ENCODE results near the gene MAD1L1.

MAD1L1 gene

DNA sequence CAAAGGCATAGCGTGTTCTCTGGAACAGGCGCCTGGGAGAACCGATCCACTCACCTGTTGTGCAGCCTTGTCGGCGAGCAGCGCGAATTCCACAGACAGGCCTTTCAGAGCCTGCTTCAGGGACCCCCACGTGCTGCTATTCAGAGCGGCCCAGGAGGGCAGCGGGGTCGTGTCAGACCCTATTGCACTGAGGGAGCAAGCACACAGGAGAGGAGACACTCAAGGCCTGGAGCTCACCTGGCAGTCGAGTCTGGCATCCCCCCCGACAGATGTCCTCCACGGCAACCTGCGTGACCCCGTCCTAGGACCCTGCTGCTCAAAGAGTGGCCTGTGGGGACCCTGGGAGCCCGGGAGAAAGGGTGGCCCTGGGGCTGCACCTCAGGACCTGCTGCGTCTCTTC is 30.4 kb upstream of the MAD1L1 start:
- Histone ChIP-seq H3K36me3 (no peaks in the 10 kb centered on the region), H3K9me3 (no peaks in the 10 kb centered on the region), H3K27me3 (no peaks in the 10 kb centered on the region), H3K4me3 (ENCODE audit: low read depth in 1 of 2, low read length in 1 of 2) (no peak overlapping the region), H3K4me1 (ENCODE audit: control insufficient read depth in 1 of 2, insufficient read depth in 1 of 2, low read depth in 1 of 2, low read length in 1 of 2) (peaks cover 11 to 15% of the 10 kb centered on the region in 2 experiments), H3K27ac (no peak overlapping the region)
- TF ChIP-seq, protein P1, sequence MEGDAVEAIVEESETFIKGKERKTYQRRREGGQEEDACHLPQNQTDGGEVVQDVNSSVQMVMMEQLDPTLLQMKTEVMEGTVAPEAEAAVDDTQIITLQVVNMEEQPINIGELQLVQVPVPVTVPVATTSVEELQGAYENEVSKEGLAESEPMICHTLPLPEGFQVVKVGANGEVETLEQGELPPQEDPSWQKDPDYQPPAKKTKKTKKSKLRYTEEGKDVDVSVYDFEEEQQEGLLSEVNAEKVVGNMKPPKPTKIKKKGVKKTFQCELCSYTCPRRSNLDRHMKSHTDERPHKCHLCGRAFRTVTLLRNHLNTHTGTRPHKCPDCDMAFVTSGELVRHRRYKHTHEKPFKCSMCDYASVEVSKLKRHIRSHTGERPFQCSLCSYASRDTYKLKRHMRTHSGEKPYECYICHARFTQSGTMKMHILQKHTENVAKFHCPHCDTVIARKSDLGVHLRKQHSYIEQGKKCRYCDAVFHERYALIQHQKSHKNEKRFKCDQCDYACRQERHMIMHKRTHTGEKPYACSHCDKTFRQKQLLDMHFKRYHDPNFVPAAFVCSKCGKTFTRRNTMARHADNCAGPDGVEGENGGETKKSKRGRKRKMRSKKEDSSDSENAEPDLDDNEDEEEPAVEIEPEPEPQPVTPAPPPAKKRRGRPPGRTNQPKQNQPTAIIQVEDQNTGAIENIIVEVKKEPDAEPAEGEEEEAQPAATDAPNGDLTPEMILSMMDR (IDR thresholded peaks at IDR 0.05), result no peak

DNA sequence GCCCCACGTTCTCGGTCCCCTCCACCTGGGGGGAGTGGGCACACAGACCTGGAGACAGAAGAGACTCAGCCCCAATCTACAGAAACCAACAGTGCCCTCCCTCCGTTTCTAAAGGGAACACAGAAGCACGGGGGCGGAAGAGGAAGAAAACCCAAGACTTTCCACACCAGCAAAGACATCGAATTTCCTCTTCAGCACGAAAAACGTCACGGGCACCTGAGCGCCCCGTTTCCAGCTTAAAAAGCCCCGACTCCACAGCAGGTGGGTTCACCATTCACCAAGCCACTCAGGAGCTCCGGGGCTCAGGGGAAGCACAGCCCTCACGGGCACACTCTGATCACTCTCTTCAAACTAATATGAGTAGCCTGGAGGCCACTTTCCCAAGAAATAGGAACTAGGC is 28.9 kb upstream of the MAD1L1 start:
- TF ChIP-seq, protein P1 (IDR thresholded peaks at IDR 0.05), result no peak
- Histone ChIP-seq H3K4me1 (ENCODE audit: control insufficient read depth in 1 of 2, insufficient read depth in 1 of 2, low read depth in 1 of 2, low read length in 1 of 2) (peaks cover 11 to 15% of the 10 kb centered on the region in 2 experiments), H3K9me3 (no peaks in the 10 kb centered on the region), H3K27ac (peak overlapping the region; percentile 98), H3K27me3 (no peaks in the 10 kb centered on the region), H3K36me3 (peaks cover 5% of the 10 kb centered on the region), H3K4me3 (ENCODE audit: low read depth in 1 of 2, low read length in 1 of 2) (peak overlapping the region; percentile 64 to 71)

DNA sequence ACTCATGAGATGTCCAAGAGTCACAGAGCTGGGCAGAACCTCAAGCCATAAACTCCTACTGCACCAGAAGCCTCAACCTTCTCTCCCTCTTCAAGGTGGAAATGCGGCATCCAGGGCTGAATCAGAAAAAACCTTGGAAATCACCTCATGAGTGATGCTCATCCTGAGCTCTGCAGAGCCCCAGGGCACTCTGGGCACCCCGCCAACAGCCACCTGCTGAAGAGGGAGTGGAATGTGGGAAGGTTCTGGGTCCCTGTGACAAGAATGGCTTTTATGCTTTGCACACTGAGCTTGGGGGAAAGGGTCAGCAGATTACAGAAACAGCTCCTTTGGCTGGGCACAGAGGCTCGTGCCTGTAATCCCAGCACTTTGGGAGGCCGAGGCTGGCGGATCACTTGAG is 28.1 kb upstream of the MAD1L1 start:
- Histone ChIP-seq H3K4me1 (ENCODE audit: control insufficient read depth in 1 of 2, insufficient read depth in 1 of 2, low read depth in 1 of 2, low read length in 1 of 2) (peaks cover 11 to 15% of the 10 kb centered on the region in 2 experiments), H3K27ac (peak overlapping the region; percentile 98), H3K9me3 (no peaks in the 10 kb centered on the region), H3K36me3 (peaks cover 11% of the 10 kb centered on the region), H3K4me3 (ENCODE audit: low read depth in 1 of 2, low read length in 1 of 2) (no peak overlapping the region), H3K27me3 (no peaks in the 10 kb centered on the region)
- TF ChIP-seq, protein P1 (IDR thresholded peaks at IDR 0.05), result no peak

DNA sequence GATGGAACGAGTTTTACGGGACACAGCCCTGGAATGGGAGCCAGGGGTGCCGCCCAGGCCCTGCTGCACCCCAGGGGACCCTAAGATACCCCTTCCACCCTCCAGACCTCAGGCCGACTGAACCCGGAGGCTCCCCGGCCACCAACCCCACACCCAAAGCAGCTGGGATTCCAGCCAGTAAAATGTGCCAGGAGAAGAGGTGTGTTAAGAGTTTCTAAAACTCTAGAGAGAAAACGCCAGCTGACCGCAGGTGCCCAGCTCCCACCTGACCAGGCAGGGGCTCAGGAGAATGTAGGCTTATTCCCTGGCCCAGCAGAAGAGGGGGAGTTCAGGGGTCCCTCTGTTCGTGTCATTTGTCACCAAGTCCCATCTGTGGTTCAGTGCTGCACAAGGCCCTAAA is 26.7 kb upstream of the MAD1L1 start:
- no peak overlapping the region for H3K4me3 ChIP-seq (ENCODE audit: low read depth in 1 of 2, low read length in 1 of 2)
- peaks cover 11% of the 10 kb centered on the region for H3K36me3 ChIP-seq

DNA sequence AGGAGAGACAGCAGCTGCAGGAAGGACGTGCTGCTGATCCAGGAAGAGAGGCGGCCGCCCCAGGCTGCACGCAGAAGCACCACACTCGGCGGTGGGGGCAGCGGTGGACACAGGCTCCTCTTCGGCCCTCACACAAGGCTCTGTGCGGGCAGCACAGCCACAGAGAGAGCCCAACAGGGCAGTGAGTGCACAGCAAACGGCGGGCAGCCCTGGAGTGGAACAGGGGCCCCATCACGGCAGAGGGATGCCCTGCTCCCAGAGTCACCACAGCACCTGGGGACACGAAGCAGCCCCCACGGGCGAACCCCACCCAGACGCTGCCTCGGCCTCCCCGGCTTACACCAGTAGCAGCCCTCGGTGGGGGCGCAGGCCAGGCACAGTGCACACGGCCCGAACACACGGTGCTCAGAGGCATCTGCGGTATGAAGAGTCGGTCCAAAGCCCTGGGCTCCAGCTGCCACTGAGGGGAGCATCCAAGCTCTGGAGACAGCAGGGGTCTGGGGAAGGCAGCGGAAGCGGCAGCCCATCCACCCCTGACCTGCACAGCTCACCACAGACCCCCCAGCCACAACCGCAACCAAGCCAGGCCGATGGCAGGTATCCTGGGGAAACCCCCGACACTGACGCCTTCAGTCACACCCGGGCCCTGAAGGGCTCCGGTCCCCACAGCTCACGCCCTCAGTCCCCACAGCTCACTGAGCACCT is 26.1 kb upstream of the MAD1L1 start:
- TF ChIP-seq, protein P1 (IDR thresholded peaks at IDR 0.05), result no peak
- Histone ChIP-seq H3K27me3 (no peaks in the 10 kb centered on the region), H3K4me3 (ENCODE audit: low read depth in 1 of 2, low read length in 1 of 2) (no peak overlapping the region), H3K9me3 (no peaks in the 10 kb centered on the region), H3K27ac (no peak overlapping the region), H3K36me3 (peaks cover 11% of the 10 kb centered on the region), H3K4me1 (ENCODE audit: control insufficient read depth in 1 of 2, insufficient read depth in 1 of 2, low read depth in 1 of 2, low read length in 1 of 2) (peaks cover 11 to 15% of the 10 kb centered on the region in 2 experiments)

More for the DNA sequence above, 26.7 kb upstream of the MAD1L1 start:
- TF ChIP-seq, protein P1 (IDR thresholded peaks at IDR 0.05), result no peak
- Histone ChIP-seq H3K27ac (no peak overlapping the region), H3K27me3 (no peaks in the 10 kb centered on the region), H3K4me1 (ENCODE audit: control insufficient read depth in 1 of 2, insufficient read depth in 1 of 2, low read depth in 1 of 2, low read length in 1 of 2) (peaks cover 11 to 15% of the 10 kb centered on the region in 2 experiments), H3K9me3 (no peaks in the 10 kb centered on the region)
